HepG2 (cell line): ENCODE results near the gene YAP1. TPM values are rescaled to one million over a fixed set of nuclear protein-coding genes. Genes with fewer than 3 reads are reported as not detected.

Experiments
- DPF2 ChIP-seq: sonication (generic); formaldehyde crosslinking; IDR thresholded peaks from 2 replicates; pipeline ENCODE4 v1.4.0; 2020; ENCODE audit warnings: mild to moderate bottlenecking, low read depth, missing genetic modification reagents, borderline replicate concordance
- ELF3 ChIP-seq: IDR thresholded peaks from 2 replicates; pipeline ENCODE4 v1.6.1; 2016; ENCODE audit warnings: missing genetic modification reagents, missing compliant biosample characterization
- GABPA ChIP-seq, 2 experiments: IDR thresholded peaks; 2 replicates each; pipeline ENCODE4 v1.6.1; 2011 to 2016; ENCODE audit warnings: low read depth in 2 of 2, low read length in 1 of 2, missing biosample characterization in 1 of 2, missing genetic modification characterization in 1 of 2
- GATAD1 ChIP-seq: IDR thresholded peaks from 2 replicates; pipeline ENCODE4 v1.6.1; 2016; ENCODE audit warnings: missing genetic modification reagents, missing compliant biosample characterization
- HDAC1 ChIP-seq: sonication (generic); formaldehyde crosslinking; IDR thresholded peaks from 2 replicates; pipeline ENCODE4 v1.5.1; 2020; ENCODE audit warnings: mild to moderate bottlenecking, missing genetic modification reagents
- MXI1 ChIP-seq: IDR thresholded peaks from 3 replicates; pipeline ENCODE4 v1.6.1; 2012; ENCODE audit warnings: low read depth, low read length, inconsistent platforms, borderline replicate concordance
- RBFOX2 ChIP-seq: fragments of 200-400 bp; formaldehyde crosslinking; IDR thresholded peaks from 2 replicates; pipeline ENCODE4 v1.6.1; 2017; ENCODE audit warnings: low read depth, mild to moderate bottlenecking, low read length
- REPIN1 ChIP-seq: sonication (generic); formaldehyde crosslinking; IDR thresholded peaks from 2 replicates; pipeline ENCODE4 v1.8.0; 2022; ENCODE audit warnings: missing genetic modification reagents, low read depth, mild to moderate bottlenecking, borderline replicate concordance
- WIZ ChIP-seq: sonication (generic); formaldehyde crosslinking; IDR thresholded peaks from 2 replicates; pipeline ENCODE4 v1.5.1; 2020; ENCODE audit warnings: mild to moderate bottlenecking, missing genetic modification reagents
- YEATS4 ChIP-seq: sonication (generic); formaldehyde crosslinking; IDR thresholded peaks from 2 replicates; pipeline ENCODE4 v1.4.0; 2020; ENCODE audit warnings: missing genetic modification reagents, borderline replicate concordance
- ZFY ChIP-seq: sonication (generic); formaldehyde crosslinking; IDR thresholded peaks from 2 replicates; pipeline ENCODE4 v1.4.0; 2020; ENCODE audit warnings: missing genetic modification reagents
- ZNF138 ChIP-seq: sonication (generic); formaldehyde crosslinking; IDR thresholded peaks from 2 replicates; pipeline ENCODE4 v1.5.0; 2020; ENCODE audit warnings: mild to moderate bottlenecking, low read depth, missing genetic modification reagents
- ZNF281 ChIP-seq: sonication (generic); formaldehyde crosslinking; IDR thresholded peaks from 2 replicates; pipeline ENCODE4 v1.4.0; 2020; ENCODE audit warnings: missing genetic modification reagents, borderline replicate concordance
- ZNF329 ChIP-seq: sonication (generic); formaldehyde crosslinking; IDR thresholded peaks from 2 replicates; pipeline ENCODE4 v1.9.0; 2021; ENCODE audit warnings: low read depth, mild to moderate bottlenecking, missing genetic modification reagents
- ZNF350 ChIP-seq: sonication (generic); formaldehyde crosslinking; IDR thresholded peaks from 2 replicates; pipeline ENCODE4 v1.4.0; 2020; ENCODE audit warnings: mild to moderate bottlenecking, low read depth, missing genetic modification reagents, borderline replicate concordance
- ZNF605 ChIP-seq: sonication (generic); formaldehyde crosslinking; IDR thresholded peaks from 2 replicates; pipeline ENCODE4 v1.8.0; 2022; ENCODE audit warnings: mild to moderate bottlenecking, missing genetic modification reagents
- polyA plus RNA-seq, 8 experiments: library from polyadenylated mRNA; depleted of rRNA in 3 of 8; stranded (reverse) in 7 of 8; unstranded in 1 of 8; fragments of >200 nt; fragmentation: Illumina TruSeq in 4 of 8; extraction: Trizol in 4 of 8; gene quantifications; 2 replicates each; pipeline versions ENCODE4 v1.2.1 to v1.2.3, GENCODE V29; 2011 to 2016; ENCODE audit warnings: low read depth in 4 of 8, missing spikeins in 1 of 8, mixed read lengths in 1 of 8; ENCODE audit not compliant: insufficient read depth in 1 of 8
- total RNA-seq, 5 experiments: library from RNA; depleted of rRNA; stranded (reverse); fragments of >200 nt; fragmentation: Illumina TruSeq; extraction: Trizol; gene quantifications; 2 replicates each; pipeline ENCODE4 v1.2.3, GENCODE V29; 2016; ENCODE audit warnings: low read depth in 1 of 5
- TF ChIP-seq, protein P1 (sequence below): sonication (generic); formaldehyde crosslinking; IDR thresholded peaks from 2 replicates; pipeline ENCODE4 v1.9.0; 2022; ENCODE audit warnings: missing genetic modification reagents, mild to moderate bottlenecking, borderline replicate concordance
- TF ChIP-seq, protein P2 (sequence below): sonication (generic); formaldehyde crosslinking; IDR thresholded peaks from 2 replicates; pipeline ENCODE4 v1.9.0; 2022; ENCODE audit warnings: low read depth, missing genetic modification reagents
- TF ChIP-seq, protein P3 (sequence below): sonication (generic); formaldehyde crosslinking; IDR thresholded peaks from 2 replicates; pipeline ENCODE4 v1.4.0; 2020; ENCODE audit warnings: missing genetic modification reagents

Gene YAP1
- total and polyA plus RNA-seq, 2 of the 13 experiments (the other 11 are each of a cell fraction or from before 2014, with no cell fraction given), result 59.5 to 91.0 TPM

GRCh38 chr11:102268083-102268984 lies 158.1 kb downstream of the YAP1 start (continued):
- TF ChIP-seq ZFY (CRISPR knock-in tag) (peak; percentile 14; the same call in 1 of the 2 replicates), MXI1 (peak; percentile 78; the same call in 2 of the 3 replicates), DPF2 (CRISPR knock-in tag) (no peak), ZNF605 (peak; percentile 75), YEATS4 (CRISPR knock-in tag) (peak; percentile 39; the same call in 1 of the 2 replicates), GATAD1 (CRISPR knock-in tag) (no peak), WIZ (CRISPR knock-in tag) (no peak), ZNF329 (CRISPR knock-in tag) (0 out of 2 replicates have a peak, but pooled peaks have one; percentile 23), REPIN1 (CRISPR knock-in tag) (peak; percentile 27; the same call in 1 of the 2 replicates), GABPA (IDR thresholded peaks at IDR 0.05; ENCODE audit: low read depth, low read length) (no peak), GABPA (CRISPR knock-in tag; IDR thresholded peaks at IDR 0.05; ENCODE audit: low read depth) (peak; percentile 51; the same call in 1 of the 2 replicates), ZNF281 (CRISPR knock-in tag) (peak; percentile 64), ZNF138 (CRISPR knock-in tag) (0 out of 2 replicates have a peak, but pooled peaks have one; percentile 41), HDAC1 (CRISPR knock-in tag) (peak; percentile 65), RBFOX2 (peak; percentile 57; the same call in 1 of the 2 replicates), ELF3 (peak; percentile 57), ZNF350 (CRISPR knock-in tag) (no peak)
- TF ChIP-seq, protein P1, sequence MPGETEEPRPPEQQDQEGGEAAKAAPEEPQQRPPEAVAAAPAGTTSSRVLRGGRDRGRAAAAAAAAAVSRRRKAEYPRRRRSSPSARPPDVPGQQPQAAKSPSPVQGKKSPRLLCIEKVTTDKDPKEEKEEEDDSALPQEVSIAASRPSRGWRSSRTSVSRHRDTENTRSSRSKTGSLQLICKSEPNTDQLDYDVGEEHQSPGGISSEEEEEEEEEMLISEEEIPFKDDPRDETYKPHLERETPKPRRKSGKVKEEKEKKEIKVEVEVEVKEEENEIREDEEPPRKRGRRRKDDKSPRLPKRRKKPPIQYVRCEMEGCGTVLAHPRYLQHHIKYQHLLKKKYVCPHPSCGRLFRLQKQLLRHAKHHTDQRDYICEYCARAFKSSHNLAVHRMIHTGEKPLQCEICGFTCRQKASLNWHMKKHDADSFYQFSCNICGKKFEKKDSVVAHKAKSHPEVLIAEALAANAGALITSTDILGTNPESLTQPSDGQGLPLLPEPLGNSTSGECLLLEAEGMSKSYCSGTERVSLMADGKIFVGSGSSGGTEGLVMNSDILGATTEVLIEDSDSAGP (CRISPR knock-in tag), result peak; percentile 65
- TF ChIP-seq, protein P2, sequence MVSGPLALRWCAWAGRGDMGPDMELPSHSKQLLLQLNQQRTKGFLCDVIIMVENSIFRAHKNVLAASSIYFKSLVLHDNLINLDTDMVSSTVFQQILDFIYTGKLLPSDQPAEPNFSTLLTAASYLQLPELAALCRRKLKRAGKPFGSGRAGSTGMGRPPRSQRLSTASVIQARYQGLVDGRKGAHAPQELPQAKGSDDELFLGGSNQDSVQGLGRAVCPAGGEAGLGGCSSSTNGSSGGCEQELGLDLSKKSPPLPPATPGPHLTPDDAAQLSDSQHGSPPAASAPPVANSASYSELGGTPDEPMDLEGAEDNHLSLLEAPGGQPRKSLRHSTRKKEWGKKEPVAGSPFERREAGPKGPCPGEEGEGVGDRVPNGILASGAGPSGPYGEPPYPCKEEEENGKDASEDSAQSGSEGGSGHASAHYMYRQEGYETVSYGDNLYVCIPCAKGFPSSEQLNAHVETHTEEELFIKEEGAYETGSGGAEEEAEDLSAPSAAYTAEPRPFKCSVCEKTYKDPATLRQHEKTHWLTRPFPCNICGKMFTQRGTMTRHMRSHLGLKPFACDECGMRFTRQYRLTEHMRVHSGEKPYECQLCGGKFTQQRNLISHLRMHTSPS, result peak; percentile 66; the same call in 1 of the 2 replicates
- TF ChIP-seq, protein P3, sequence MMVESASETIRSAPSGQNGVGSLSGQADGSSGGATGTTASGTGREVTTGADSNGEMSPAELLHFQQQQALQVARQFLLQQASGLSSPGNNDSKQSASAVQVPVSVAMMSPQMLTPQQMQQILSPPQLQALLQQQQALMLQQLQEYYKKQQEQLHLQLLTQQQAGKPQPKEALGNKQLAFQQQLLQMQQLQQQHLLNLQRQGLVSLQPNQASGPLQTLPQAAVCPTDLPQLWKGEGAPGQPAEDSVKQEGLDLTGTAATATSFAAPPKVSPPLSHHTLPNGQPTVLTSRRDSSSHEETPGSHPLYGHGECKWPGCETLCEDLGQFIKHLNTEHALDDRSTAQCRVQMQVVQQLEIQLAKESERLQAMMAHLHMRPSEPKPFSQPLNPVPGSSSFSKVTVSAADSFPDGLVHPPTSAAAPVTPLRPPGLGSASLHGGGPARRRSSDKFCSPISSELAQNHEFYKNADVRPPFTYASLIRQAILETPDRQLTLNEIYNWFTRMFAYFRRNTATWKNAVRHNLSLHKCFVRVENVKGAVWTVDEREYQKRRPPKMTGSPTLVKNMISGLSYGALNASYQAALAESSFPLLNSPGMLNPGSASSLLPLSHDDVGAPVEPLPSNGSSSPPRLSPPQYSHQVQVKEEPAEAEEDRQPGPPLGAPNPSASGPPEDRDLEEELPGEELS, result peak; percentile 31; the same call in 1 of the 2 replicates
